ENCODE results near the gene FIP1L1. TPM values are rescaled to one million over a fixed set of nuclear protein-coding genes. Genes with fewer than 3 reads are reported as not detected.

Gene FIP1L1
- total and polyA plus RNA-seq, 7 donors, result 23.5 to 49.6 (median 28.2) TPM

- Histone ChIP-seq H3K4me3 (no peak overlapping the region), H3K27me3 (ENCODE audit: insufficient read depth in 3 of 3, low read length in 2 of 3) (no peaks in the 10 kb centered on the region), H3K4me1 (no peaks in the 10 kb centered on the region)
Measured at GRCh38 chr4:53497487-53498244, 120.2 kb downstream of the FIP1L1 start.

GRCh38 chr4:53498706-53499105 is 121.3 kb downstream of the FIP1L1 start:
- intact Hi-C loops (cut with DNase I), result loop anchor here in 1 of 2 donors (10.0 kb wide), 1 partner anchor 726 kb away; the partner anchor contains the start of gene PDGFRA
- Histone ChIP-seq H3K36me3 (ENCODE audit: insufficient read depth in 1 of 2, low read depth in 1 of 2) (no peaks in the 10 kb centered on the region), H3K4me1 (no peaks in the 10 kb centered on the region), H3K27me3 (ENCODE audit: insufficient read depth in 3 of 3, low read length in 2 of 3) (no peaks in the 10 kb centered on the region), H3K4me3 (no peak overlapping the region), H3K9me3 (no peaks in the 10 kb centered on the region), H3K27ac (peak overlapping the region; percentile 4)
- DNase-seq (no peak), ATAC-seq (no peak)
- no peak for TF ChIP-seq CTCF (IDR thresholded peaks at IDR 0.05)
- WGBS, 3 donors, result 80 to 95% (median 93%) methylated on average over 2 of the region's 2 CpGs

More at GRCh38 chr4:53497487-53498244, 120.2 kb downstream of the FIP1L1 start:
- H3K36me3 ChIP-seq (ENCODE audit: insufficient read depth in 1 of 2, low read depth in 1 of 2), result no peaks in the 10 kb centered on the region
- no peak for TF ChIP-seq CTCF (IDR thresholded peaks at IDR 0.05)
- 44 to 53% (median 48%) methylated on average over 7 of the region's 7 CpGs for WGBS, 3 donors
- DNase-seq (peak; percentile 52 to 62), ATAC-seq (peak in 3 of 4 donors; percentile 46 to 74 (median 67))
- intact Hi-C loops (cut with DNase I), result loop anchor here in 1 of 2 donors (10.0 kb wide), 1 partner anchor 727 kb away; the partner anchor contains the start of gene PDGFRA
- peak overlapping the region; percentile 4 for H3K27ac ChIP-seq
- H3K9me3 ChIP-seq, result no peaks in the 10 kb centered on the region

GRCh38 chr4:53499791-53500190 is 122.3 kb downstream of the FIP1L1 start:
- WGBS, 3 donors, result 86 to 100% (median 90%) methylated on average over 1 of the region's 1 CpG
- H3K36me3 ChIP-seq (ENCODE audit: insufficient read depth in 1 of 2, low read depth in 1 of 2), result no peaks in the 10 kb centered on the region
- H3K27me3 ChIP-seq (ENCODE audit: insufficient read depth in 3 of 3, low read length in 2 of 3), result no peaks in the 10 kb centered on the region
- DNase-seq (no peak), ATAC-seq (no peak)
- H3K4me1 ChIP-seq, result no peaks in the 10 kb centered on the region
- H3K27ac ChIP-seq, result no peak overlapping the region
- no peak overlapping the region for H3K4me3 ChIP-seq
- no peaks in the 10 kb centered on the region for H3K9me3 ChIP-seq
- TF ChIP-seq CTCF (IDR thresholded peaks at IDR 0.05), result no peak
- intact Hi-C loops (cut with DNase I), result loop anchor here in 1 of 2 donors (10.0 kb wide), 1 partner anchor 725 kb away; the partner anchor contains the start of gene PDGFRA

GRCh38 chr4:53500546-53500945 is 123.1 kb downstream of the FIP1L1 start:
- DNase-seq, result no peak
- no peak for ATAC-seq

More at GRCh38 chr4:53500546-53500945, 123.1 kb downstream of the FIP1L1 start:
- intact Hi-C loops (cut with DNase I), result no loop called here
- H3K4me1 ChIP-seq, result no peaks in the 10 kb centered on the region
- H3K9me3 ChIP-seq, result no peaks in the 10 kb centered on the region
- no peak overlapping the region for H3K4me3 ChIP-seq
- WGBS, 3 donors, result 93 to 97% (median 96%) methylated on average over 2 of the region's 2 CpGs
- no peak overlapping the region for H3K27ac ChIP-seq
- no peaks in the 10 kb centered on the region for H3K36me3 ChIP-seq (ENCODE audit: insufficient read depth in 1 of 2, low read depth in 1 of 2)
- TF ChIP-seq CTCF (IDR thresholded peaks at IDR 0.05), result no peak
- H3K27me3 ChIP-seq (ENCODE audit: insufficient read depth in 3 of 3, low read length in 2 of 3), result no peaks in the 10 kb centered on the region
